Measurements from ENCODE around the gene SULT1A3.
"Not testable (repeated sequence)": the region's sequence is repeated elsewhere in the genome, so short reads cannot be mapped to it uniquely, and the experiment has no call there.

GRCh38 chr16:30211414-30211813 lies 12.4 kb downstream of the SULT1A3 start:
- not testable (repeated sequence) for TF ChIP-seq CTCF (conservative IDR thresholded peaks at IDR 0.05 in 1 of 2, IDR thresholded peaks at IDR 0.05 in 1 of 2; ENCODE audit: extremely low read depth in 1 of 2, insufficient read depth in 1 of 2, low read depth in 1 of 2, low read length in 2 of 2); EZH2 (IDR thresholded peaks at IDR 0.05; ENCODE audit: borderline replicate concordance, low read length)
